IMR-90 (cell line): ENCODE results near the gene LRRFIP1. TPM values are rescaled to one million over a fixed set of nuclear protein-coding genes. Genes with fewer than 3 reads are reported as not detected.
A peak's percentile ranks its signal among the peaks of the same experiment; 100 is the strongest.

Experiments
- ATAC-seq: fragments of 200-7000 bp; cut with Tn5 transposase; 2 replicates; pipeline ENCODE4 v1.9.1; 2020; ENCODE audit warnings: low read depth, mild to moderate bottlenecking, moderate library complexity
- BruUV-seq: library from RNA; stranded (reverse); fragments of 400-500 nt; replicated peaks from 2 replicates; lab custom pipeline; 2021; lab: Mats Ljungman, UMichigan
- CTCF ChIA-PET: fragments of 300-600 bp; formaldehyde crosslinking; extraction: SDS; loops from one replicate; lab custom pipeline; 2021; ENCODE audit warnings: antibody characterized with exemption; lab: Yijun Ruan, JAX
- POLR2A ChIA-PET: fragments of 300-600 bp; sonication (Branson Sonifier 250); formaldehyde crosslinking; loops from one replicate; lab custom pipeline; 2022; ENCODE audit warnings: antibody characterized with exemption; ENCODE audit not compliant: unreplicated experiment; lab: Charles Lee
- DNase-seq: peaks from one replicate; pipeline ENCODE4 v3.0.0; 2013
- H2AFZ ChIP-seq: replicated peaks from 2 replicates; pipeline ENCODE3; 2013; ENCODE audit warnings: low read length, mild to moderate bottlenecking; ENCODE audit not compliant: poor library complexity
- H2AK5ac ChIP-seq: 2 replicates; pipeline ENCODE4 v1.6.1; 2013; ENCODE audit warnings: low read depth, low read length, inconsistent platforms
- H2AK9ac ChIP-seq: replicated peaks from 2 replicates; pipeline ENCODE3; 2013; ENCODE audit warnings: mild to moderate bottlenecking, low read depth, low read length, moderate library complexity; ENCODE audit not compliant: poor library complexity
- H2BK120ac ChIP-seq: 2 replicates; pipeline ENCODE4 v1.6.1; 2013; ENCODE audit warnings: low read depth, low read length, inconsistent platforms
- H2BK15ac ChIP-seq: 3 replicates; pipeline ENCODE4 v1.6.1; 2013; ENCODE audit warnings: low read depth, low read length, inconsistent platforms
- H2BK20ac ChIP-seq: 2 replicates; pipeline ENCODE4 v1.6.1; 2013; ENCODE audit warnings: low read depth, mild to moderate bottlenecking, inconsistent platforms, low read length, moderate library complexity
- H2BK5ac ChIP-seq: 2 replicates; pipeline ENCODE4 v1.6.1; 2013; ENCODE audit warnings: mild to moderate bottlenecking, low read depth, low read length, inconsistent platforms; ENCODE audit not compliant: poor library complexity, severe bottlenecking
- H3K14ac ChIP-seq: replicated peaks from 2 replicates; pipeline ENCODE4 v1.6.1; 2013; ENCODE audit warnings: low read depth, low read length, inconsistent platforms
- H3K18ac ChIP-seq: 2 replicates; pipeline ENCODE4 v1.6.1; 2013; ENCODE audit warnings: low read depth, low read length, control low read depth
- H3K23ac ChIP-seq: 2 replicates; pipeline ENCODE4 v1.6.1; 2013; ENCODE audit warnings: low read depth, low read length, inconsistent platforms
- H3K27ac ChIP-seq: 2 replicates; pipeline ENCODE4 v1.5.1; 2013; ENCODE audit warnings: mild to moderate bottlenecking, control low read depth, low read length; ENCODE audit not compliant: insufficient read depth
- H3K27me3 ChIP-seq: 2 replicates; pipeline ENCODE4 v1.6.1; 2013; ENCODE audit warnings: low read length; ENCODE audit not compliant: control insufficient read depth, insufficient read depth
- H3K36me3 ChIP-seq: 2 replicates; pipeline ENCODE4 v1.6.1; 2013; ENCODE audit warnings: low read length, mixed read lengths; ENCODE audit not compliant: control insufficient read depth, insufficient read depth
- H3K4ac ChIP-seq: 2 replicates; pipeline ENCODE4 v1.6.1; 2013; ENCODE audit warnings: low read depth, low read length, inconsistent platforms
- H3K4me1 ChIP-seq: 2 replicates; pipeline ENCODE4 v1.6.1; 2013; ENCODE audit warnings: low read length, mixed read lengths; ENCODE audit not compliant: control insufficient read depth, insufficient read depth
- H3K4me2 ChIP-seq: 2 replicates; pipeline ENCODE4 v1.6.1; 2013; ENCODE audit warnings: low read depth, mild to moderate bottlenecking, control low read depth, low read length, moderate library complexity
- H3K4me3 ChIP-seq: 2 replicates; pipeline ENCODE4 v1.5.1; 2013; ENCODE audit warnings: low read depth, mild to moderate bottlenecking, control low read depth, low read length, moderate library complexity; ENCODE audit not compliant: insufficient read depth
- H3K56ac ChIP-seq: 2 replicates; pipeline ENCODE4 v1.6.1; 2013; ENCODE audit warnings: low read length, inconsistent platforms; ENCODE audit not compliant: insufficient read depth; ENCODE audit errors: extremely low read depth
- H3K79me1 ChIP-seq, 2 experiments: 2 replicates each; pipeline ENCODE4 v1.6.1; 2013; ENCODE audit warnings: low read length in 2 of 2, inconsistent platforms in 1 of 2, low read depth in 1 of 2
- H3K9ac ChIP-seq: 2 replicates; pipeline ENCODE4 v1.6.1; 2013; ENCODE audit warnings: low read depth, low read length, control low read depth
- H3K9me1 ChIP-seq: 2 replicates; pipeline ENCODE4 v1.6.1; 2013; ENCODE audit warnings: low read length, inconsistent platforms; ENCODE audit not compliant: insufficient read depth
- H3K9me3 ChIP-seq: 2 replicates; pipeline ENCODE4 v1.6.1; 2013; ENCODE audit warnings: low read length; ENCODE audit not compliant: control insufficient read depth, insufficient read depth
- H4K20me1 ChIP-seq: 2 replicates; pipeline ENCODE4 v1.6.1; 2013; ENCODE audit warnings: low read length, inconsistent platforms; ENCODE audit not compliant: insufficient read depth
- H4K5ac ChIP-seq: 2 replicates; pipeline ENCODE4 v1.6.1; 2013; ENCODE audit warnings: mild to moderate bottlenecking, low read depth, low read length, control low read depth
- H4K8ac ChIP-seq, 2 experiments: 2 replicates each; pipeline ENCODE4 v1.6.1; 2013; ENCODE audit warnings: low read depth in 2 of 2, low read length in 2 of 2, control low read depth in 1 of 2, inconsistent platforms in 1 of 2
- H4K91ac ChIP-seq: 2 replicates; pipeline ENCODE4 v1.6.1; 2013; ENCODE audit warnings: low read depth, low read length, inconsistent platforms; ENCODE audit not compliant: insufficient read depth
- CEBPB ChIP-seq: IDR thresholded peaks from 2 replicates; pipeline ENCODE4 v1.6.1; 2012; ENCODE audit warnings: low read depth, low read length, improper control_type of control experiment
- MAZ ChIP-seq: IDR thresholded peaks from 2 replicates; pipeline ENCODE4 v1.6.1; 2012; ENCODE audit warnings: low read depth, mild to moderate bottlenecking, low read length, improper control_type of control experiment, moderate library complexity, borderline replicate concordance
- RCOR1 ChIP-seq: IDR thresholded peaks from 2 replicates; pipeline ENCODE4 v1.6.1; 2012; ENCODE audit warnings: mild to moderate bottlenecking, low read length, improper control_type of control experiment; ENCODE audit not compliant: insufficient replicate concordance
- WGBS, 2 experiments: methylation state at CpG; one replicate each; pipeline versions ENCODE4 v1.1.5 to v1.1.7; 2013; ENCODE audit warnings: missing lambda C conversion rate in 2 of 2; ENCODE audit not compliant: insufficient read length in 1 of 2; ENCODE audit errors: extremely low coverage in 2 of 2; 5-methylcytosine and 5-hydroxymethylcytosine counted together
- dilution Hi-C: fragments of 300-500 bp; cut with HindIII; formaldehyde crosslinking; loops from one replicate; pipeline ENCODE4 v1.14.3; 2018; ENCODE audit warnings: low sequenced_read_pairs; ENCODE audit not compliant: unreplicated experiment
- in situ Hi-C: fragments of 300-500 bp; cut with MboI; formaldehyde crosslinking; loops from 3 replicates; pipeline ENCODE4 v1.14.3; 2019; ENCODE audit warnings: low sequenced_read_pairs, inconsistent platforms, mixed read lengths
- intact Hi-C: fragments of 100-400 bp; cut with micrococcal nuclease; formaldehyde crosslinking; loops from 2 replicates; pipeline ENCODE4 v1.10.0; 2022
- polyA plus RNA-seq, 3 experiments: library from polyadenylated mRNA; depleted of rRNA; stranded (reverse); fragments of >200 nt; gene quantifications; 2 replicates each; pipeline ENCODE4 v1.2.3, GENCODE V29; 2012; ENCODE audit warnings: low replicate concordance in 1 of 3
- total RNA-seq: library from RNA; depleted of rRNA; stranded (reverse); fragments of >200 nt; gene quantifications from 2 replicates; pipeline ENCODE4 v1.2.3, GENCODE V29; 2012

Gene LRRFIP1
- total and polyA plus RNA-seq, 2 of the 4 experiments (the other 2 are of a cell fraction), result 52.2 to 54.4 TPM

DNA sequence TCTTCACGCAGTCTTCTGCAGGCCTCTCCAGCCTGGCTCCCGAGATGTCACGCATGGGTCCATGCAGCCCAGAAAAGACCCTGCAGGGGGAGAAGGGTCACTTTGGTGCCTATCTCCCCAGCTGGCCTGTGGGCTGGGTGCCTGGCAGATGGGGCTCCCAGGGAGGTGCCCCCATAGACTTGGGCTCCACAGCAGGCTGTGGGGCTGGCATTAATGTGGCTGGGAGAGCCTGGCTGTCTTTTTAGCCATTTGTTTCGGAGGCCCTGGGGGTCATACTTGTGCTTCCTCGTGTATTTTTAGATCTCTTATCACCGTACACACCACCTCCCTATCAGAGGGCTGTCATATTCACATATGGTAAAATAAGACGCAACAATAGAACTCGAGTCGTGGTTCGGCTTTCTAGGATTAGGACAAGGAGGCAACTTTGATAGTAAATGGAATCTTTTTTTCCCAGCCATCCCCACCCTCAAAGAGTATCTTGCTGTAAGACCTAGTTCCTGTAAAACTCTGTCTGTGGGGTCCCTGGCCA lies 74.5 kb downstream of the LRRFIP1 start:
- dilution Hi-C loops, result no loop called here
- H4K5ac ChIP-seq, result peak overlapping the region; percentile 25; the same call in 1 of the 2 replicates
- intact Hi-C loops, result no loop called here
- peaks cover 97% of the 10 kb centered on the region for H4K20me1 ChIP-seq
- ChIA-PET POLR2A (no interaction called here), CTCF (interaction anchor here (1.0 kb wide), 1 partner anchor 43 kb away, joined by 5 read pairs; no protein-coding TSS in a partner anchor)
- no CpG with 5 or more reads among the region's 10 CpGs for WGBS, 2 experiments
- peak overlapping the region; percentile 58 for H3K14ac ChIP-seq
- no peak overlapping the region for H3K56ac ChIP-seq
- H3K9ac ChIP-seq, result peak overlapping the region; percentile 34
- peak overlapping the region; percentile 30 to 88; a peak in 3 of 4 replicates for H4K8ac ChIP-seq
- H3K4me3 ChIP-seq, result no peak overlapping the region
- peaks cover 10 to 95% of the 10 kb centered on the region in 2 experiments; a peak in 3 of 4 replicates for H3K79me1 ChIP-seq
- ATAC-seq (no peak), DNase-seq (no peak)
- H2BK5ac ChIP-seq, result peak overlapping the region; percentile 62
- H3K18ac ChIP-seq, result peak overlapping the region; percentile 50
- H2BK15ac ChIP-seq, result peak overlapping the region; percentile 53; the same call in 1 of the 3 replicates
- peak overlapping the region; percentile 39 for H2BK120ac ChIP-seq
- in situ Hi-C loops, result no loop called here
- BruUV-seq, result no TSS peak
- peak overlapping the region; percentile 35; the same call in 1 of the 2 replicates for H4K91ac ChIP-seq
- H3K4me1 ChIP-seq, result peaks cover 61% of the 10 kb centered on the region
- no peaks in the 10 kb centered on the region for H3K9me3 ChIP-seq
- TF ChIP-seq RCOR1 (no peak), MAZ (no peak), CEBPB (no peak)
- H3K27ac ChIP-seq, result peak overlapping the region; percentile 62
- no peak overlapping the region for H2BK20ac ChIP-seq
- H3K9me1 ChIP-seq, result peaks cover 49% of the 10 kb centered on the region
- H2AK9ac ChIP-seq, result peak overlapping the region; percentile 43
- H2AFZ ChIP-seq, result no peak overlapping the region
- peak overlapping the region; percentile 89 for H2AK5ac ChIP-seq
- H3K36me3 ChIP-seq, result no peaks in the 10 kb centered on the region
- H3K23ac ChIP-seq, result peak overlapping the region; percentile 34; the same call in 1 of the 2 replicates
- no peaks in the 10 kb centered on the region for H3K27me3 ChIP-seq
- peak overlapping the region; percentile 63 for H3K4me2 ChIP-seq
- H3K4ac ChIP-seq, result peak overlapping the region; percentile 90
